Vagina (tissue), 2 donors: ENCODE measurements around the gene PHF10. TPM values are rescaled to one million over a fixed set of nuclear protein-coding genes. Genes with fewer than 3 reads are reported as not detected.

Experiments used
- DNase-seq, 2 donors: peaks; one replicate each; pipeline ENCODE4 v3.0.0-alpha.2; 2017; ENCODE audit errors: extremely low spot score in 2 of 2
- H3K27ac ChIP-seq: fragments of 200-600 bp; sonication (generic); one replicate; pipeline ENCODE4 v1.5.1; 2019
- H3K27me3 ChIP-seq: fragments of 200-600 bp; sonication (generic); one replicate; pipeline ENCODE4 v1.5.1; 2019
- H3K36me3 ChIP-seq, 2 donors: fragments of 200-600 bp; sonication (generic); one replicate each; pipeline ENCODE4 v1.5.1; 2017 to 2019
- H3K4me1 ChIP-seq: fragments of 200-600 bp; sonication (generic); one replicate; pipeline ENCODE4 v1.5.1; 2019
- H3K4me3 ChIP-seq, 2 donors: fragments of 200-600 bp; sonication (generic); 1 replicate in 1 of 2; 2 replicates in 1 of 2; pipeline ENCODE4 v1.5.1; 2016 to 2019
- H3K9me3 ChIP-seq: fragments of 200-600 bp; sonication (generic); one replicate; pipeline ENCODE4 v1.5.1; 2019
- CTCF ChIP-seq, 3 experiments: fragments of 450-650 bp in 2 of 3; fragments of 200-600 bp in 1 of 3; sonication (generic) in 1 of 3; IDR thresholded peaks; one replicate each; pipeline ENCODE4 v1.5.1; 2017 to 2019; ENCODE audit warnings: antibody characterized with exemption in 3 of 3, mild to moderate bottlenecking in 2 of 3, moderate library complexity in 2 of 3
- POLR2A ChIP-seq, 2 donors: fragments of 450-650 bp; IDR thresholded peaks; one replicate each; pipeline ENCODE4 v1.6.1; 2017; ENCODE audit warnings: antibody characterized with exemption in 2 of 2, mild to moderate bottlenecking in 2 of 2, moderate library complexity in 2 of 2
- POLR2AphosphoS5 ChIP-seq, 2 donors: sonication (generic); formaldehyde crosslinking; IDR thresholded peaks; one replicate each; pipeline ENCODE4 v1.9.0; 2017; ENCODE audit warnings: antibody characterized with exemption in 2 of 2, mild to moderate bottlenecking in 2 of 2, low read depth in 1 of 2; ENCODE audit not compliant: insufficient read depth in 1 of 2
- intact Hi-C: fragments of 100-400 bp; cut with DNase I; formaldehyde crosslinking; loops from one replicate; pipeline ENCODE4 v1.15.1; 2023
- total RNA-seq: library from RNA; depleted of rRNA; stranded (reverse); fragments of >200 nt; gene quantifications from one replicate; pipeline ENCODE4 v1.2.3, GENCODE V29; 2016

The PHF10 gene
- total RNA-seq, 1 donor from 2014 or later: 54.8 TPM

GRCh38 chr6:169663468-169663867 is 60.8 kb downstream of the PHF10 start:
- H3K4me3 ChIP-seq: no peak overlapping the region
- DNase-seq: peak; percentile 65 to 81
- intact Hi-C loops: no loop called here
- H3K36me3 ChIP-seq: peaks cover 0 to 45% of the 10 kb centered on the region in 2 donors
- no peaks in the 10 kb centered on the region for H3K4me1 ChIP-seq
- H3K9me3 ChIP-seq: no peaks in the 10 kb centered on the region
- H3K27ac ChIP-seq: no peak overlapping the region
- TF ChIP-seq CTCF (IDR thresholded peaks at IDR 0.05) (no peak), POLR2A (IDR thresholded peaks at IDR 0.05) (no peak), POLR2AphosphoS5 (IDR thresholded peaks at IDR 0.05; ENCODE audit: insufficient read depth in 1 of 2, low read depth in 1 of 2) (no peak)
- H3K27me3 ChIP-seq: no peaks in the 10 kb centered on the region

DNA sequence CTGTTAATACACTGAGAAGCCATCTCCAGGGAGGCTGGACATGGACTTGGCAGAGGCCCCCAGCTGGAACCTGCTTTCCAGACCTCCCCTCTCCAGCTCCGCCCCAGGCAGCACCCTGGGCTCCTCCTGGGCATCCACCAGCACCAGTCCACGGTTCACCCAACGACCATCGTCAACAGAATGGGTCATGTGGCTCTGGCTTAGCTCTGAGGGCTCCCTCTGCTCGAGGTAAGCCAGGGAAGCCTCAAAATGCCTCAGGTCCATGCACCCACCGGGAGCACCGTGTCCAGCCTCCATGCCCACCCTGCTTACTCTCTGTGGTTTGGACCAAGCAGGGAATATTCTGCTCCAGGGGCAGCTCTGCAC is 62.9 kb downstream of the PHF10 start:
- DNase-seq: no peak

DNA sequence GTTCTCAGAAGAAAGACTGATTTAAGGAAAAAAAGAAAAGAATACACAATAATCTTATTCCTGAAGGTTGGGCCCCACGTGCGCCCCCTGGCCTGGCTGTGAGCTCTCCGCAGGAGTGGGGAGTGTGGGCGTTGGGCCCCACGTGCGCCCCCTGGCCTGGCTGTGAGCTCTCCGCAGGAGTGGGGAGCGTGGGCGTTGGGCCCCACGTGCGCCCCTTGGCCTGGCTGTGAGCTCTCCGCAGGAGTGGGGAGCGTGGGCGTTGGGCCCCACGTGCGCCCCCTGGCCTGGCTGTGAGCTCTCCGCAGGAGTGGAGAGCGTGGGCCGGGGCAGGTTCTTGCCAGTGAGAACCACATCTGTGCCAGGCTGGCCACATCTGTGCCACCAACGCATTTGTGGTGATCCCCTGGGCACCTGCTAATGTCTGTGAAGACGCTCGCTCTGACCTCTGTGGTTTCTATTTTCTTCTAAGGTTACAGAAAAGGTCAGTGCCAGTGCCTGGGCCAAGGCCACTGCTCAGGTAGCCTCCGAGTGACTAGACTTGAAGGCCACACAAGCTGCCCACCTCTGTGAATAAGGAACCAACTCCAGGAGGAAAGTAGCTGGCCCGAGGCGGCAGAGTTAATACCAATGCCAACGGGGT is 63.4 kb downstream of the PHF10 start:
- Histone ChIP-seq H3K36me3 (peaks cover 0 to 26% of the 10 kb centered on the region in 2 donors), H3K27ac (no peak overlapping the region), H3K9me3 (no peaks in the 10 kb centered on the region), H3K4me3 (no peak overlapping the region), H3K27me3 (no peaks in the 10 kb centered on the region), H3K4me1 (no peaks in the 10 kb centered on the region)
- TF ChIP-seq POLR2A (IDR thresholded peaks at IDR 0.05) (no peak), CTCF (IDR thresholded peaks at IDR 0.05) (no peak), POLR2AphosphoS5 (IDR thresholded peaks at IDR 0.05; ENCODE audit: insufficient read depth in 1 of 2, low read depth in 1 of 2) (no peak)
- intact Hi-C loops: no loop called here
- peak in 1 of 2 donors; percentile 89 for DNase-seq

More for the DNA sequence above, 62.9 kb downstream of the PHF10 start:
- H3K27ac ChIP-seq: no peak overlapping the region
- no peaks in the 10 kb centered on the region for H3K9me3 ChIP-seq
- TF ChIP-seq CTCF (IDR thresholded peaks at IDR 0.05): no peak
- no peak for TF ChIP-seq POLR2A (IDR thresholded peaks at IDR 0.05)
- no peak for TF ChIP-seq POLR2AphosphoS5 (IDR thresholded peaks at IDR 0.05; ENCODE audit: insufficient read depth in 1 of 2, low read depth in 1 of 2)
- intact Hi-C loops: no loop called here
- no peaks in the 10 kb centered on the region for H3K27me3 ChIP-seq
- H3K4me1 ChIP-seq: no peaks in the 10 kb centered on the region
- H3K4me3 ChIP-seq: no peak overlapping the region
- H3K36me3 ChIP-seq: peaks cover 0 to 30% of the 10 kb centered on the region in 2 donors

DNA sequence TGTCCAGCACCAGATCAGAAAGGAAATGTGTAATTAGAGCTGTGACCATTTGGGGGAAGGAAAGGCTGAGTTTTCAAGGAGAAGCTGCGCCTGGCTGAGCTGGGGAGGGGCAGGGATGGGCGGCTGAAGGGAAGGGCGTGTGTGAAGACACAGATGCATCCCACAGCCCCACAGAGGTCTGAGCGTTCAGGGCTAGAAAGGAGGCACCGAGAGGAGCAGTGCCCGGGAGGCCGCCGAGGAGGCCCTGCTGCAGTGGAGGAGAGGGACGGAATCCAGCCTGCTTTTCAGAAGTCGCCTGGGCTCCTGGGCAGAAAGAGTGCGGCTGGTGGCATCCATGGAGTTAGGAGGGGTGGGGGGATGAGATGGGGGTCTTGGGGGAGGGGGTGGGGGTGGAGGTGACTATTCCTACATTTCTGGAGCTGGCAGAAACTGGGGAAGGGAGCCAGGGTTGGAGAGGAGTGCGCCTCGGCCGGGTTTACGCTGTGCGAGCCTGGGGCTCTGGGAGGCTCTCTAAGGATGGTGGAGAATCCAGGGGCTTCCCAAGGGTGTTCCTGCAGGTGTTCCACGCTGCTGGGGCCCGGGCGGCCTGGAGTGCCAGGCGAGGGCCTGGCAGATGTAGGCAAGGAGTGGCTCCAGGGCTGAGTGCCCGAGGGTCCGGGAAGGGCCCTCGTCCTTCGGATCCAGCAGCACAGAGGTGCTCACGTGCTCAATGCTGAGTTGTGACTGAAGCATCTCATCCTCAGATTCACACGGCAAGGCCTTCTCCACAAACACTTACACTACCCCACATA is 64.3 kb downstream of the PHF10 start:
- H3K36me3 ChIP-seq: peaks cover 0 to 26% of the 10 kb centered on the region in 2 donors
- no peaks in the 10 kb centered on the region for H3K27me3 ChIP-seq
- no peaks in the 10 kb centered on the region for H3K9me3 ChIP-seq
- no peak overlapping the region for H3K4me3 ChIP-seq
- intact Hi-C loops: no loop called here
- no peaks in the 10 kb centered on the region for H3K4me1 ChIP-seq
- no peak for TF ChIP-seq POLR2A (IDR thresholded peaks at IDR 0.05)
- TF ChIP-seq POLR2AphosphoS5 (IDR thresholded peaks at IDR 0.05; ENCODE audit: insufficient read depth in 1 of 2, low read depth in 1 of 2): no peak
- no peak for TF ChIP-seq CTCF (IDR thresholded peaks at IDR 0.05)
- H3K27ac ChIP-seq: no peak overlapping the region
- peak in 1 of 2 donors; percentile 64 for DNase-seq

GRCh38 chr6:169657284-169657610 is 67.1 kb downstream of the PHF10 start:
- Histone ChIP-seq H3K4me3 (no peak overlapping the region), H3K27me3 (no peaks in the 10 kb centered on the region), H3K36me3 (peaks cover 0 to 7% of the 10 kb centered on the region in 2 donors), H3K27ac (no peak overlapping the region), H3K4me1 (no peaks in the 10 kb centered on the region), H3K9me3 (no peaks in the 10 kb centered on the region)
- DNase-seq: no peak
- intact Hi-C loops: no loop called here
- TF ChIP-seq POLR2AphosphoS5 (IDR thresholded peaks at IDR 0.05; ENCODE audit: insufficient read depth in 1 of 2, low read depth in 1 of 2) (no peak), POLR2A (IDR thresholded peaks at IDR 0.05) (no peak), CTCF (IDR thresholded peaks at IDR 0.05) (no peak)
